Smooth muscle cell of the umbilical artery (primary cell): ENCODE results near the gene CACYBP. TPM values are rescaled to one million over a fixed set of nuclear protein-coding genes. Genes with fewer than 3 reads are reported as not detected.

Experiments used
- total RNA-seq: library from RNA; depleted of rRNA; stranded (reverse); fragments of >200 nt; gene quantifications from 2 replicates; pipeline ENCODE4 v1.2.3, GENCODE V29; 2014

Gene CACYBP, protein sequence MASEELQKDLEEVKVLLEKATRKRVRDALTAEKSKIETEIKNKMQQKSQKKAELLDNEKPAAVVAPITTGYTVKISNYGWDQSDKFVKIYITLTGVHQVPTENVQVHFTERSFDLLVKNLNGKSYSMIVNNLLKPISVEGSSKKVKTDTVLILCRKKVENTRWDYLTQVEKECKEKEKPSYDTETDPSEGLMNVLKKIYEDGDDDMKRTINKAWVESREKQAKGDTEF
- total RNA-seq: 57.0 and 152 TPM in 2 replicates

DNA sequence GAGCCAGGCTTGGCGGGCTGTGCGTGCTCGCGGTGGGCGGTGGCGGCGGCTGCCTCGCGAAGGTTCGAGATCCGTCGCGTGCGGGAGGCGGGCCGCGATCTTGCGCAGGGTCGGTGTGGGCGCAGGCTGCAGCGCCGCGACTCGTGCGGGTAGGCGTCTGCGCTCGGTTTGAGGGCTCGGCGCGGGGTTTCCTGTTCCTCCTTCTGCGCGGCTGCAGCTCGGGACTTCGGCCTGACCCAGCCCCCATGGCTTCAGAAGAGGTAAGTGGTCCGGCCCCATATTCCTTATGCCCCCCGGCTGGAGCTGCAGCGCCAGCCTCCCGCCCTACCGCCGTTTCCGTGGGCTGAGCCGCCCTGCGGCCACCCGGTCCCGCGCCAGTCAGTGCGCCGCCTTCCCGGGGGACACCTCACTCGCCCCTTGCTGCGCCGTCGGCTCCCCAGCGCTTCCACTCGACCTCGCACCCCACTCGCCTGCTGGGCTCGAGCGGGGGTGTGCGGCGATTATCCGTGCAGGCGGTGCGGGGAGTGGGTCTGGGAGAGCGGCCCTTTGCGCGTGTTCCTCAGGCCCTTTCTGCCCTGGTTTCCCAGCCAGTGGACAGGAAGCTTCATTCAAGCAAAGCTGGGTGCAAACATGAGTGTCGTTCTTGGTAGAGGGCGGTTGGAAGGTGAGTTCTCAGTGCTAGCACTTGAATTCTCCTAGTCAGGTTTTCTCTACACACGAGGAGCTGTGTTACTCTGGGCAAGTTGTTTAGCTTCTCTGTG lies at the start of gene CACYBP:
Gene CACYBP (plus strand): TSS at position 12 of the 761 bp plus-strand sequence. CDS start 234 bp downstream, at position 246.

DNA sequence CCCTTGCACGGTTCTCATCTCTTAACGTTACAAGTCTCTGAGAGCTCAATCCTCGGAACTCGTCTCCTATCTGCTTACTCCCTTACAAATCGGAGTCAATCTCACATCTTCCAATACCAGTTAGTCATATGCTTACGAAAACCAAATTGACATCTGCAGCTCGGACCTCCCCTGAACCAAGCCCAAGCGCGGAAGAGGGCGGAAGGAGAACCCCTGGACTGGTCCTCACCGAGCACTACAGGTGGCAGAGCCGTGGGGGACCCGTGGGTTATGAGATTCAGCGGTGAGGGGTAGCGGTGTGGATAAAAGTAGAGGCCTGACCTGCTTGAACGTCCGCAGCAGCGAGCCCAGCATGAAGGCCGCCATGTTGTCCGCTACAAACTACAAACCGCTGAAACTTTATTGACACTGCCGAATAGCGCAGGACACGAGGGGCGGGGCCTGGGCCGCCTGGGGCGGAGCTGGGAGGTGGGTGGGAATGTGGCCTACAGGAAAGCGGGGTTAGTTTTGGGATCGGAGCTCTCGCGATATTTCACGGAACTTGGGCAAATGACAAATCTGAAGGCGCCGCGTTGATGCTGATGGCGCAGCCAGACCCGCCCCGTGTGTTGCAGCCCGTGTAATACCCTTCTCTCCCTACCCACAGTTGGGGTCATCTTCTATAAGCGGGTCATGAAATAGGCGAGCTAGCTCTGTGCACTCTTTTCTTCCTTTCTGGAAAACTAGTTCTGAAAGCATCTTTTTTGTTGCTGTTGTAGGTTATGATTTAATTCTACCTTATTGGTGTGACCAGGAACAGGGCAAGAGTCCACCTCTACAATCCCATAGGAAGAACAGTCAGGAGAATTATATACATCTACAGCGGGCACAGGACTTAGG lies 23.5 kb downstream of the CACYBP start, which contains the start of gene MRPS14:
Gene MRPS14 (minus strand): TSS at position 383 of the 879 bp plus-strand sequence. CDS start 17 bp downstream, at position 366.

Other genes starting within 250 kb of the CACYBP start
- 13.5 and 17.8 TPM in 2 replicates for gene MRPS14, start 23.5 kb downstream of the CACYBP start, total RNA-seq
- gene TNN, start 67.9 kb downstream of the CACYBP start, total RNA-seq: 0.05 TPM in 1 of 2 replicates, not detected in the other
- 0.05 TPM in 1 of 2 replicates, not detected in the other for gene KIAA0040, start 192.8 kb downstream of the CACYBP start, total RNA-seq